Activated CD4-positive, CD25-positive, alpha-beta regulatory T cell treated with anti-CD3 and anti-CD28 coated beads, Interleukin-2, amount 50 U/mL, for 16 hours (primary cell): ENCODE data around the gene PFDN1.
"Not testable (repeated sequence)": the region's sequence is repeated elsewhere in the genome, so short reads cannot be mapped to it uniquely, and the experiment has no call there.

ENCODE experiments used
- DNase-seq: peaks from one replicate; pipeline ENCODE4 v3.0.0-alpha.2; 2020; ENCODE audit warnings: low read depth, low spot score

PFDN1 gene

DNA sequence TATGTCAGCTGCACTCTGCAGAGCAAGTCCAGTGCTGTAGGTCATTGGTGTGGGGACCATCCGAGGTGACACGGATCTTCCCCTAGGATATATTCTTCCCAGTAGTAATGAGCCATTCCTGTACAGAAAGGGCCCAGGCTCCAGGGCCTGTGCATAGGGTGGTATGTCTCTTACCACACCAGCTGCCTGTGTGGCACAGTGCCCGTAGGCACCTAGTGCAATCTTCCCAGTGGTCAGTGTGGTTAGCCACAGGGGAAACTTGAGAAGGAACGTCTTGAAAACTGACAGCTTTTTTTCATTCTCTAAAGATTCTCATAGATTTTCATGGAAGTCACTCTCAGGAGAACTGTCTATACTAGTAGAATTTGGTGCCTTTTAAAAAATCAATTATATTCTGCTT is 88.1 kb downstream of the PFDN1 start:
- DNase-seq: no peak

GRCh38 chr5:140213370-140213983 is 89.4 kb downstream of the PFDN1 start:
- no peak for DNase-seq

DNA sequence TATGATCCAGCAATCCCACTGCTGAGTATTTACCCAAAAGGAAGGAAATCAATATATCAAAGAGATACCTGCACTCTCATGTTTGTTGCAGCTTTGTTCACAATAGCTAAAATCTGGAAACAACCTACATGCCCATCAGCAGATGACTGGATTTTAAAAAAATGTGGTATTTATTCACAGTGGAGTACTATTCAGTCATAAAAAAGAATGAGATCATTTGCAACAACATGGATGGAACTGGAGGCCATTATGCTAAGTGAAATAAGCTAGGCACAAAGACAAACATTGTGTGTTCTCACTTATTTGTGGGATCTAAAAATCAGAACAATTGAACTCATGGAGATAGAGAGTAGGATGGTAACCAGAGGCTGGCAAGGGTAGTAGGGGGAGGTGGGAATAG is 94.8 kb downstream of the PFDN1 start:
- no peak for DNase-seq

DNA sequence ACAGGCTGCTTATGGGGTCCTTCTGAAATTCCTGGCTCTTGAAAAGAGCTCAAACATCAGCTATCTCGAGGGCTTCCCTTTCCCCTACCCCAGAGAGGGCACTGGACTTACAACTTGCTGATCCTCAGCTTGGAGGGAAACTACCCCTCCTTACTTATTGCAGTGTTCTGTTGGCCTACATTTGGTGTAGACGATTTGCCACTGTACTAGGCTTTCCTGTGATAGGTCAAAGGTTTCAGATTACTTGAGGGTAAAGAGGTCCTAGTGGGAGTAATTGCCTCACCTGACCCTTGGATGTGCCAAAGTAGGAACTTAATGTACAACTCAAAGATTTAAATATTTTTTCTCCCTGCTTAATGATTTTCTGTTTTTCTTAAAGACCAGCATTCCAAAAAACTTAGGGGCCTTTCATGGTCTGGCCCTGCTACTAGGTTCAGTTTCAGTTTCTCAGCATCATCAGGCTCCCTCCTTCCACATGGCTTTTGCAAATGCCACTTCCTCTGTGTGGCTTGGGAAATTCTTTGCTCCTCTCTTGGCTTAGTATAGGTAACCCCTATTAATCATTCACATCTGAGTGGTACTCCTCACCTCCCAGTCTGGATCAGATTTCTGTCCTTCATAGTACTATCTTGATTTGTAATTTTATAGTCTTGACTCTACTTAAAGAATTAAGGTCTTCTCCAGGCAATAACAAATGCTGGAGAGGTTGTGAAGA is 95.5 kb downstream of the PFDN1 start:
- no peak for DNase-seq

DNA sequence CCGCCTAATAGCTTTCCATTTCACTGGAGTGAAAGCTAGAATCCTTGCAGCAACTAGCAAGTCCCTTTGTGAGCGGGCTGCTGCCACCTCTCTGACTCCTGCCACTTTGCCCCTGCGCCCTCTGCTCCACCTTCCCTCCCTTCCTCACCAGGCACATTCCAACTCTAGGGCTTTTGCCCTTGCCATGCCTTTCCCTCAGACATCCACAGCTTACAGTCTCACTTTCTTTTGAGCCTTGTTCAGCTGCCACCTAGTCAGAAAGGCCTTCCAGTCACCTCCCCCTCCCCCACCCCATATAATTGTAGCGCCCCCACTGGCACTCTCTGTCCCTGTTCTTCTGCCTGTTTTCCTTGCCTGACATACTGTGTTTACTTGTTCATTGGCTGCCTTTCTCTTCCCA is 96.9 kb downstream of the PFDN1 start:
- no peak for DNase-seq

DNA sequence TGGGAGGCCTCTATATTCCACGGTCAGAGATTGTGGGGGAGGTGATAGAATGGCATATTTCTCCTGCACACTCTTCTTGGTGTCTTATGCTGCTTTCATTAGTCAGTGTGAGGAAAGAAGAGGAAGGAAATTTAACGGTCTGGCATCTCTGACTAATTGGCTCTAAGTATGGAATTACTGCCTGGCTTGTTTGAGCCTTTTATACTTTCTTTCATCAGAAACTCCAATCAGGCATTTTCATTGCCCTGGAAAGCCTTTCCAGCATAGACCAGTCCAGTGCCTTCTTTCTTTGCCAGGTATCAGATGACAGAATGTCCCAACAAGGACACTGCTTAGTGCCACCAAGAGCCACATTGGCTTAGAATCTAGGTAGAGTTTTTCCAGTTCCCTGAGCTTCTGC is 97.7 kb downstream of the PFDN1 start:
- DNase-seq: no peak

GRCh38 chr5:140202610-140203009 is 100.3 kb downstream of the PFDN1 start:
- DNase-seq: no peak

DNA sequence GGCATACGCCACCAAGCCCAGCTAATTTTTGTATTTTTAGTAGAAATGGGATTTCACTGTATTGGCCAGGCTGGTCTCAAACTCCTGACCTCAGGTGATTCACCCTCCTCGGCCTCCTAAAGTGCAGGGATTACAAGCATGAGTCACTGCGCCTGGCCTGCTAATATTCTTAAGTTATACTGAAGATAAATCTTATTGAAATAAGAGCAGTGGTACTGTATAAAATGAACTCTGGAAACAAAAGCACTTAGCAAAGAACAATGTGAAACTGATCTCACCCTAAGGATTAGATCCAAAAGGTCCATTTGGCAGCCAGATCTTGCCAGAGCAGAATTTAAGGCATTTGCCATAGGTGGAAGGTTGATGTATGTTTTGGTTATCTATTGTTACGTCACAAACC is 100.8 kb downstream of the PFDN1 start:
- DNase-seq: no peak

DNA sequence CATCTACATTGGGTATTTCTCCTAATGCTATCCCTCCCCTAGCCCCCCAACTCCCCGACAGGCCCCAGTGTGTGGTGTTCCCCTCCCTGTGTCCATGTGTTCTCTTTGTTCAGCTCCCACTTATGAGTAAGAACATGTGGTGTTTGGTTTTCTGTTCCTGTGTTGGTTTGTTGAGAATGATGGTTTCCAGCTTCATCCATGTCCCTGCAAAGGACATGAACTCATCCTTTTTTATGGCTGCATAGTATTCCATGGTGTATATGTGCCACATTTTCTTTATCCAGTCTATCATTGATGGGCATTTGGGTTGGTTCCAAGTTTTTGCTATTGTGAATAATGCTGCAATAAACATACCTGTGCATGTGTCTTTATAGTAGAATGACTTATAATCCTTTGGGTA is 104.0 kb downstream of the PFDN1 start:
- not testable (repeated sequence) for DNase-seq

GRCh38 chr5:140197023-140197422 is 105.9 kb downstream of the PFDN1 start:
- no peak for DNase-seq

- no peak for DNase-seq
Observed at GRCh38 chr5:140196115-140196814, 106.6 kb downstream of the PFDN1 start.
